Stimulated activated CD8-positive, alpha-beta memory T cell treated with anti-CD3 and anti-CD28 coated beads, Interleukin-4, amount 100 ng/mL, for 48 hours (primary cell): Measurements from ENCODE around the gene LGALS4.
"Not testable (repeated sequence)": the region's sequence is repeated elsewhere in the genome, so short reads cannot be mapped to it uniquely, and the experiment has no call there.

Experiments used
- DNase-seq: peaks from one replicate; pipeline ENCODE4 v3.0.0-alpha.2; 2020

LGALS4 gene

GRCh38 chr19:38792250-38793111 lies 20.3 kb downstream of the LGALS4 start:
- peak; percentile 66 for DNase-seq

- not testable (repeated sequence) for DNase-seq
Observed at GRCh38 chr19:38791451-38792064, 21.2 kb downstream of the LGALS4 start.

- DNase-seq, result not testable (repeated sequence)
Observed at GRCh38 chr19:38790507-38791403, 22.0 kb downstream of the LGALS4 start.

GRCh38 chr19:38788478-38789243 lies 24.1 kb downstream of the LGALS4 start, which contains the start of gene LGALS7B:
TSS of gene LGALS7B (plus strand) at chr19:38789200. CDS start at chr19:38789227, 27 bp downstream.
- no peak for DNase-seq

GRCh38 chr19:38786572-38787265 lies 26.0 kb downstream of the LGALS4 start:
- no peak for DNase-seq

- not testable (repeated sequence) for DNase-seq
Observed at GRCh38 chr19:38786061-38786460, 26.7 kb downstream of the LGALS4 start.

- no peak for DNase-seq
Observed at GRCh38 chr19:38785187-38785699, 27.5 kb downstream of the LGALS4 start.

GRCh38 chr19:38784224-38784623 lies 28.5 kb downstream of the LGALS4 start:
- no peak for DNase-seq

- not testable (repeated sequence) for DNase-seq
Observed at GRCh38 chr19:38782212-38782611, 30.5 kb downstream of the LGALS4 start.

- DNase-seq, result no peak
Observed at GRCh38 chr19:38781058-38781457, 31.7 kb downstream of the LGALS4 start.

GRCh38 chr19:38780443-38780842 lies 32.3 kb downstream of the LGALS4 start:
- DNase-seq, result no peak

- DNase-seq, result no peak
Observed at GRCh38 chr19:38778733-38779132, 34.0 kb downstream of the LGALS4 start.

- DNase-seq, result no peak
Observed at GRCh38 chr19:38774181-38774950, 38.4 kb downstream of the LGALS4 start.

- no peak for DNase-seq
Observed at GRCh38 chr19:38773469-38774177, 39.1 kb downstream of the LGALS4 start, which contains the start of gene LGALS7. TSS of gene LGALS7 (minus strand) at chr19:38773517. CDS start at chr19:38773492, 25 bp downstream.

- not testable (repeated sequence) for DNase-seq
Observed at GRCh38 chr19:38771569-38771968, 41.2 kb downstream of the LGALS4 start.

GRCh38 chr19:38770949-38771275 lies 41.8 kb downstream of the LGALS4 start:
- DNase-seq, result not testable (repeated sequence)

- DNase-seq, result not testable (repeated sequence)
Observed at GRCh38 chr19:38770228-38770948, 42.4 kb downstream of the LGALS4 start.

- peak; percentile 95 for DNase-seq
Observed at GRCh38 chr19:38769635-38770211, 43.0 kb downstream of the LGALS4 start.
